BLaER1 treated with 17β-estradiol and CSF1 and Interleukin-3, amounts not matched to agents 10 nM and 100 nM (cell line): Measurements from ENCODE around the gene ZXDA.
A peak's percentile ranks its signal among the peaks of the same experiment; 100 is the strongest.
"Not testable (repeated sequence)": the region's sequence is repeated elsewhere in the genome, so short reads cannot be mapped to it uniquely, and the experiment has no call there.

Source experiments
- H3K27ac ChIP-seq, 11 experiments: shearing (Covaris generic); formaldehyde crosslinking; 2 replicates each; pipeline ENCODE4 v1.8.1; 2022
- H3K27me3 ChIP-seq, 11 experiments: shearing (Covaris generic); formaldehyde crosslinking; 2 replicates each; pipeline ENCODE4 v1.8.1; 2022
- H3K36me3 ChIP-seq, 11 experiments: shearing (Covaris generic); formaldehyde crosslinking; 2 replicates each; pipeline ENCODE4 v1.8.1; 2022
- H3K4me1 ChIP-seq, 10 experiments: shearing (Covaris generic); formaldehyde crosslinking; 2 replicates each; pipeline ENCODE4 v1.8.1; 2022
- H3K4me2 ChIP-seq, 11 experiments: shearing (Covaris generic); formaldehyde crosslinking; 2 replicates each; pipeline ENCODE4 v1.8.1; 2022
- H3K4me3 ChIP-seq, 10 experiments: shearing (Covaris generic); formaldehyde crosslinking; 2 replicates each; pipeline ENCODE4 v1.8.1; 2022
- H3K9ac ChIP-seq, 11 experiments: shearing (Covaris generic); formaldehyde crosslinking; 2 replicates each; pipeline ENCODE4 v1.8.1; 2022
- H3K9me3 ChIP-seq, 11 experiments: shearing (Covaris generic); formaldehyde crosslinking; replicated peaks in 1 of 11; 2 replicates each; pipeline ENCODE4 v1.8.1; 2022
- H4K20me1 ChIP-seq, 11 experiments: shearing (Covaris generic); formaldehyde crosslinking; 2 replicates each; pipeline ENCODE4 v1.8.1; 2022
- Cebpa-rat ChIP-seq, 11 experiments: shearing (Covaris generic); IDR thresholded peaks; 2 replicates each; pipeline ENCODE4 v1.8.1; 2022

The ZXDA gene

DNA sequence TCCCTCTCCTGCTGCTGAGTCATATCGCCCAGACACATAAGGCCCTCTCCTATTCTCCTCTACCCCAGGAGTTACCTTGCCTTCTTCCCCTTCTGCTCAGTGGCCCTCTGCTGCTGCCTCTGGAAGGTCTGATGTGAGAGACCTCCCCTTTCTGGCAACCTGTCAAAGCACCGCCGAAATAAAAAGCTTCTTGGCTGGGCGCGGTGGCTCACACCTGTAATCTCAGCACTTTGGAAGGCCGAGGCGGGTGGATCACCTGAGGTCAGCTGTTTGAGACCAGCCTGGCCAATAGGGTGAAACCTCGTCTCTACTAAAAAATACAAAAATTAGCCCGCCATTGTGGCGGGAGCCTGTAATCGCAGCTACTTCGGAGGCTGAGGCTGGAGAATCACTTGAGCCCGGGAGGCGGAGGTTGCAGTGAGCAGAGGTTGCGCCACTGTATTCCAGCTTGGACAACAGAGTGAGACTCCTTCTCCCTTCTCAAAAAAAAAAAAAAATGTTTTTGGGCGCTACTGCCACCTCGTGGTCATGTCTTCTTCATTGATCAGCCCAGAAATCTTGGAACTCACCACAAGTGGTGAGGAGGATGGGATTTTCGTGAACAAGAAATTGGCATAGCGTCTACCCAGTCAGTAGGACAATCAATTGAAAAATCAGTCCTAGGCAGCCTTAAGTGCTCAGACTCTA lies 8.6 kb upstream of the ZXDA start:
- H3K9me3 ChIP-seq, result no peaks in the 10 kb centered on the region
- H3K4me3 ChIP-seq, result no peak overlapping the region
- peaks cover 0 to 19% (median 13%) of the 10 kb centered on the region in 11 experiments; a peak in 11 of 22 replicates for H3K27me3 ChIP-seq
- no peak overlapping the region for H3K4me2 ChIP-seq
- H3K27ac ChIP-seq, result no peak overlapping the region
- H3K9ac ChIP-seq, result no peak overlapping the region
- TF ChIP-seq Cebpa-rat (IDR thresholded peaks at IDR 0.05), result no peak
- H3K4me1 ChIP-seq, result peaks cover 0 to 8% (median 0%) of the 10 kb centered on the region in 10 experiments; a peak in 6 of 20 replicates
- H3K36me3 ChIP-seq, result no peaks in the 10 kb centered on the region
- no peaks in the 10 kb centered on the region for H4K20me1 ChIP-seq

DNA sequence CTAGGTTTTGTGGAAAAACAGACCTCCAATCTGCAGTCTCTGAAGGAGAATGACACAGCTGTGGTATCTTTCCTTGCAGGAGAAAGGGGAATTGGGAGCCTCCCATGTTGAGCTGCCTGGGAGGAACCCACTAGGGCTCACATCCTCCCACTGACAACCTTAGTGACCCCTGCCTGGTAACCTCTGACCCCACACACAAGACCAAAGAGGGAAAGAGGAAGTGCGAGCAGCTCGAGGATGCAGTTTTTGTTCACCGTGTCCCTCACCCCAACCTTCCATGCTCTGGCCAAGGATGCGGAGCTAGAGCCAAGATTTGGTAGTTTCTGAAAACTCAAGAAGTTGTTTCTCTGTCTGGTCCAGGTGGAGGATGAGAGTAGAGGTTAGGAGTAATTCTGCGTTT lies 5.4 kb upstream of the ZXDA start:
- H3K27ac ChIP-seq, result no peak overlapping the region
- H3K4me1 ChIP-seq, result peaks cover 0 to 16% (median 7%) of the 10 kb centered on the region in 10 experiments; a peak in 14 of 20 replicates
- no peaks in the 10 kb centered on the region for H4K20me1 ChIP-seq
- no peaks in the 10 kb centered on the region for H3K9me3 ChIP-seq
- H3K4me3 ChIP-seq, result no peak overlapping the region
- H3K4me2 ChIP-seq, result peak overlapping the region in 2 of 11 experiments; percentile 10 to 40; a peak in 3 of 22 replicates
- TF ChIP-seq Cebpa-rat (IDR thresholded peaks at IDR 0.05), result no peak
- H3K9ac ChIP-seq, result no peak overlapping the region
- H3K36me3 ChIP-seq, result no peaks in the 10 kb centered on the region
- peaks cover 0 to 4% (median 0%) of the 10 kb centered on the region in 11 experiments; a peak in 1 of 22 replicates for H3K27me3 ChIP-seq

DNA sequence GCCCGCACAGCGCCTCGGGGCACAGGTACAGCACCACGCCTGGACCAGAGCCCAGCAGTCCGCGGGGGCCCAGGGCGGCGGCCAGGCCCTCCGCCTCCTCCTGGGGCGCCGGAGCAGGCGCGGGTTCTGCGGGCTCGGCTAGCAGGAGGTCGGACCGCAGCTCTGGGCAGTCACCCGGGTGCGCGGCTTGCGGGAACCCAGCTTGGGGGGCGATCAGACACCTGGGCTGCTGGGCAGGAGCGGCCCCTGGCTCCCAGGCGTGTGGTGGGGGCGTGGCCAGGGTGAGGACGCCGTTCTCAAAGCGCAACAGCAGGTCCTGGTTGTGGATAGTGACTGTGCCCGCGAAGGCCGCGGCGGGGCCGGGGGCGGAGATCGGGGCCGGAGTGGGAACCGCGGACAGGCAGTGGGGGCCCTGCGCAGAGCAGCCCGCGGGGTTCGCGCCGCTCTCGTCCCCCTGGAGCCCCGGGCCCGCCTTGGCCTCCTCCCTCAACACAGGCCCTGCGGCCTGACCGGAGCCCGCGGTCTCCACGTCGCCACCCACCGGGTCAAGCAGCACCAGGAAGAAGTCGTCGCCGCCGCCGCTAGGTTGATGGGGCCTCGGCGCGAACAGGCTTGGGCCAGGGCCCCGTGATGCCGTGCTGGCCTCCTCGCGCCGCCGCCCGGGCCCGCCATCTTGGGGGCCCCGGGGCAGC lies 517 bp downstream of the ZXDA start:
- peak overlapping the region; percentile 38 to 74 (median 54); a peak in 19 of 22 replicates for H3K4me2 ChIP-seq

GRCh38 chrX:57908972-57909594 lies 1.2 kb downstream of the ZXDA start:
- H3K4me2 ChIP-seq, result peak overlapping the region in 10 of 11 experiments; percentile 38 to 74 (median 56); a peak in 18 of 22 replicates
- H3K9me3 ChIP-seq, result peaks cover 0 to 10% (median 5%) of the 10 kb centered on the region in 11 experiments; a peak in 6 of 22 replicates
- peak overlapping the region; percentile 47 to 69 (median 58) for H3K4me3 ChIP-seq
- H4K20me1 ChIP-seq, H3K27me3 ChIP-seq, H3K36me3 ChIP-seq: not testable (repeated sequence)
- H3K27ac ChIP-seq, result peak overlapping the region in 7 of 11 experiments; percentile 72 to 83 (median 78); a peak in 7 of 22 replicates
- peaks cover 5 to 20% (median 8%) of the 10 kb centered on the region in 10 experiments; a peak in 14 of 20 replicates for H3K4me1 ChIP-seq
- peak overlapping the region in 9 of 11 experiments; percentile 71 to 85 (median 83); a peak in 13 of 22 replicates for H3K9ac ChIP-seq

More for the DNA sequence above, 517 bp downstream of the ZXDA start:
- peaks cover 5 to 20% (median 8%) of the 10 kb centered on the region in 10 experiments; a peak in 14 of 20 replicates for H3K4me1 ChIP-seq
- peaks cover 0 to 10% (median 5%) of the 10 kb centered on the region in 11 experiments; a peak in 6 of 22 replicates for H3K9me3 ChIP-seq
- H3K27ac ChIP-seq, result peak overlapping the region; percentile 72 to 83 (median 78)
- peak overlapping the region; percentile 47 to 69 (median 58) for H3K4me3 ChIP-seq
- H3K9ac ChIP-seq, result peak overlapping the region; percentile 71 to 85 (median 82)
- not testable (repeated sequence) for H4K20me1 ChIP-seq, H3K36me3 ChIP-seq, H3K27me3 ChIP-seq

DNA sequence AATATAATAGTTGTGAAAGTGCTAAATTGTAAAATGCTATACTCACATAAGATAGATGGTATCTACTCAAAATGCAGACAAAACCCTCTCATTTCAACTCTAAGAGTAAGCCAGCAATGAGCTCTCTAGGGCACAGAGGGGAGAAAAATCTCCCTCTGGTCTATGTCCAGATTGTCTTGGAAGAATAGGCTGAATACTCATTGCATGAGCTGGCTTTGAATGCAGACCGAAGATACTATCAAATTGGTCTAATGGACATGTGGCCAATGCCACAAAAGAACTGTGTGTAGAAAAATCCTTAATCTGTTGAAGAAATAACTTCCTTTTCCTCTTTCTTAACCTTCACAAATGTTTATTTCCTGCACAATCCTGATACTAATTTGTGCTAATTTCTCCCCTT lies 3.5 kb downstream of the ZXDA start:
- H3K27ac ChIP-seq, result no peak overlapping the region
- H3K9ac ChIP-seq, result no peak overlapping the region
- H3K4me3 ChIP-seq, result no peak overlapping the region
- H3K9me3 ChIP-seq, result peaks cover 0 to 10% (median 5%) of the 10 kb centered on the region in 11 experiments; a peak in 6 of 22 replicates
- TF ChIP-seq Cebpa-rat (IDR thresholded peaks at IDR 0.05), result no peak
- peak overlapping the region in 5 of 11 experiments; percentile 6 to 39 (median 13); a peak in 5 of 22 replicates for H3K4me2 ChIP-seq
- H3K36me3 ChIP-seq, result no peaks in the 10 kb centered on the region
- 0 out of 22 replicates have a peak, but pooled peaks cover 0 to 10% (median 0%) of the 10 kb centered on the region in 11 experiments for H3K27me3 ChIP-seq
- H3K4me1 ChIP-seq, result peaks cover 5 to 20% (median 8%) of the 10 kb centered on the region in 10 experiments; a peak in 14 of 20 replicates
- H4K20me1 ChIP-seq, result no peaks in the 10 kb centered on the region

DNA sequence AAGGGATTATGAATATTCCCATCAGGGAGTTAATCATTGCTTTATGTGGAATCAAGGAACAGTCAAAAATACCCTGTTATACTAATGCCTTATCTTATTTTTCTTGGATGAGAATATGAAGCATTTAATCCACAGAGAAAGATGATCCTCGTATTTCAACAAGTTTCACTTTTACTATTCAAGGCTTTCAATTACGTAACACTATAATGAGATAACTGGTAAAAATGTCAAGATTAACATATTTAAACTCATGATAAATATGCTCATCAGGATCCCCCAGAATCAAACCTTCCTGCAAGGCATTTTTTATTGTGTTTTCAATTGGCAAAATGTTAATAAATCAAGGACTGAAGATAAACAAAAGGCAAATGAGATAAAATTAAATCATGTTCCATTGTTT lies 5.1 kb downstream of the ZXDA start:
- TF ChIP-seq Cebpa-rat (IDR thresholded peaks at IDR 0.05), result no peak
- no peaks in the 10 kb centered on the region for H4K20me1 ChIP-seq
- peaks cover 0 to 16% (median 0%) of the 10 kb centered on the region in 10 experiments; a peak in 4 of 20 replicates for H3K4me1 ChIP-seq
- no peaks in the 10 kb centered on the region for H3K36me3 ChIP-seq
- H3K9me3 ChIP-seq, result peaks cover 0 to 10% (median 5%) of the 10 kb centered on the region in 11 experiments; a peak in 6 of 22 replicates
- H3K27me3 ChIP-seq, result 0 out of 22 replicates have a peak, but pooled peaks cover 0 to 10% (median 0%) of the 10 kb centered on the region in 11 experiments
- H3K4me3 ChIP-seq, result no peak overlapping the region
- no peak overlapping the region for H3K4me2 ChIP-seq
- H3K27ac ChIP-seq, result no peak overlapping the region
- H3K9ac ChIP-seq, result no peak overlapping the region

DNA sequence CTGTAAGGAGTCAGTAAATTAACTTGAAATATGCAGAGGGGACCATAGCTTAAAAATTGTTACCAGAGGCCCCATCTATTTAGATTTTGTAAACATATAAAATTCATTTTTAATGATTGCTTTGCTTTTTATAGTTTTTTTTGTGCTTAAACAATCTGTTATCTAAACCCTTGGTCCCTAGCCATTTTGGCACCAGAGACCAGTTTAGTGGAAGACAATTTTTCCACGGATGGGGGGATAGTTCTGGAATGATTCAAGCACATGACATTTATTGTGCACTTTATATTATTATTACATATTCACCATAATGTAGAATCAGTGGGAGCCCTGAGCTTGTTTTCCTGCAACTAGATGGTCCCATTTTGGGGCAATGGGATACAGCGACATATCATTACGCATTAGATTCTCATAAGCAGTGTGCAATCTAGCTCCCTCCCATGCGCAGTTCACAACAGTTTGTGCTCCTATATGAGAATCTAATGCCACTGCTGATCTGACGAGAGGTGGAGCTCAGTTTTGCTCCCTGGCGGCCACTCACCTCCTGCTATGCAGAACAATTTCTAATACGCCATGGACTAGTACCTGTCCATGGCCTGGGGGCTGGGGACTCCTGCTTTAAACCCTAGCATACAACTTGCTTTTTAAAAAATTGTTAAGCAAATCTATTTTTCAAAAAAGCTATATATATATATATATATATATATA lies 5.9 kb downstream of the ZXDA start:
- Histone ChIP-seq H3K9ac (no peak overlapping the region), H3K4me3 (no peak overlapping the region), H3K36me3 (no peaks in the 10 kb centered on the region), H3K27ac (no peak overlapping the region), H3K4me2 (no peak overlapping the region), H4K20me1 (no peaks in the 10 kb centered on the region), H3K4me1 (peaks cover 0 to 16% (median 0%) of the 10 kb centered on the region in 10 experiments; a peak in 4 of 20 replicates), H3K27me3 (0 out of 22 replicates have a peak, but pooled peaks cover 0 to 10% (median 0%) of the 10 kb centered on the region in 11 experiments), H3K9me3 (peaks cover 0 to 5% (median under 1%) of the 10 kb centered on the region in 11 experiments; a peak in 5 of 22 replicates)
- TF ChIP-seq Cebpa-rat (IDR thresholded peaks at IDR 0.05), result no peak

DNA sequence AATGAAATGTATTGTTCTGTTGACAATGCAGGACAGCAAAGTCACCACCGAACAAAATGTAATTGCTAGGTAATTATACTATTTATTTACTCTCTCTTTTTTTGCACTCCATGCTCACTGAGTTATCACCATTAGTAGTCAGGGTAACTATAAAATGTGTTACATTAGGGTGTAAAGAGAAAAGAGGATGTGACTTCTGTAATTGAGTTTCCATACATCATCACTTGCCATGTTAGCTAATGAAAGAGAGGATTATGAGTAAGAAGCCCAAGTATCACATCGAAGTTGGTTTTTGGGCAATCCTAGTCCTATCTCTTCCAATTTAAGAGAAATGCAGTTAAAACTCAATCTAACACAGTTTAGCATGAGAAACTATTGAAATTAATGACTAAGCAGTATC lies 7.6 kb downstream of the ZXDA start:
- no peak overlapping the region for H3K27ac ChIP-seq

More for the DNA sequence above, 7.6 kb downstream of the ZXDA start:
- Histone ChIP-seq H3K36me3 (no peaks in the 10 kb centered on the region), H3K9ac (no peak overlapping the region), H4K20me1 (no peaks in the 10 kb centered on the region), H3K27me3 (0 out of 22 replicates have a peak, but pooled peaks cover 0 to 10% (median 0%) of the 10 kb centered on the region in 11 experiments), H3K4me1 (peaks cover 0 to 16% (median 0%) of the 10 kb centered on the region in 10 experiments; a peak in 4 of 20 replicates), H3K9me3 (no peaks in the 10 kb centered on the region), H3K4me3 (no peak overlapping the region), H3K4me2 (no peak overlapping the region)
- no peak for TF ChIP-seq Cebpa-rat (IDR thresholded peaks at IDR 0.05)
